Colonic mucosa (tissue), 4 donors: ENCODE data around the gene HDHD2. TPM values are rescaled to one million over a fixed set of nuclear protein-coding genes. Genes with fewer than 3 reads are reported as not detected.
"Not testable (repeated sequence)": the region's sequence is repeated elsewhere in the genome, so short reads cannot be mapped to it uniquely, and the experiment has no call there.

ENCODE experiments used
- DNase-seq: peaks from one replicate; pipeline ENCODE4 v3.0.0-alpha.2; 2020
- H3K27ac ChIP-seq: fragments of 200-600 bp; one replicate; pipeline ENCODE4 v1.8.0; 2021
- H3K27me3 ChIP-seq: fragments of 200-600 bp; one replicate; pipeline ENCODE4 v1.8.0; 2021
- H3K36me3 ChIP-seq: fragments of 200-600 bp; one replicate; pipeline ENCODE4 v1.8.0; 2021
- H3K4me1 ChIP-seq: fragments of 200-600 bp; one replicate; pipeline ENCODE4 v1.8.0; 2021; ENCODE audit warnings: mild to moderate bottlenecking
- H3K4me3 ChIP-seq: fragments of 200-600 bp; one replicate; pipeline ENCODE4 v1.8.0; 2021
- H3K9ac ChIP-seq, 2 donors: one replicate each; pipeline ENCODE4 v1.7.0; 2013; ENCODE audit warnings: control low read depth in 2 of 2, low read depth in 2 of 2, low read length in 2 of 2
- H3K9me3 ChIP-seq: fragments of 200-600 bp; one replicate; pipeline ENCODE4 v1.8.0; 2021
- CTCF ChIP-seq: fragments of 200-600 bp; IDR thresholded peaks from one replicate; pipeline ENCODE4 v1.8.0; 2022; ENCODE audit warnings: antibody characterized with exemption, mild to moderate bottlenecking
- intact Hi-C: fragments of 100-400 bp; cut with DNase I; formaldehyde crosslinking; loops from one replicate; pipeline ENCODE4 v1.14.1; 2022
- total RNA-seq, 2 donors: library from RNA; stranded (reverse); fragmentation: NEBNext Ultra II Directional in 1 of 2; extraction: Animal tissue kit (Norgen Biotek cat#: 25700) in 1 of 2; gene quantifications; one replicate each; pipeline ENCODE4 v1.2.1, GENCODE V29; 2021
- donor health status: healthy.
- donor health status: DM: no; HTN: no; CAD: no.
- donor health status: DM: no; HTN: no; CAD: no.

Gene HDHD2
- total RNA-seq = 10 to 100 TPM; 24.5 to 33.4 TPM

- H3K27ac ChIP-seq = peak within 1 kb of the TSS; percentile 88
- DNase-seq = peak; percentile 87
- H3K36me3 ChIP-seq = no peaks in the 10 kb centered on the region
- no peak for TF ChIP-seq CTCF
- no peaks in the 10 kb centered on the region for H3K4me1 ChIP-seq
- intact Hi-C loops = no loop called here
- H3K27me3 ChIP-seq = no peaks in the 10 kb centered on the region
- H3K9ac ChIP-seq = peak within 1 kb of the TSS; percentile 91 to 92
- H3K4me3 ChIP-seq = peak within 1 kb of the TSS; percentile 72
- no peaks in the 10 kb centered on the region for H3K9me3 ChIP-seq
These were observed at the start of gene HDHD2 for GRCh38 chr18:47150029-47150823. Gene HDHD2 (minus strand): TSS chr18:47150500. CDS start chr18:47136439, 14,061 bp downstream.

- H3K9me3 ChIP-seq, intact Hi-C loops, DNase-seq, H3K9ac ChIP-seq, H3K27me3 ChIP-seq, H3K4me1 ChIP-seq, H3K4me3 ChIP-seq, H3K27ac ChIP-seq, H3K36me3 ChIP-seq: not testable (repeated sequence)
These were observed 45.7 kb upstream of the HDHD2 start for GRCh38 chr18:47195961-47196360.

- TF ChIP-seq CTCF = no peak
- no peaks in the 10 kb centered on the region for H3K36me3 ChIP-seq
- intact Hi-C loops = no loop called here
- H3K4me3 ChIP-seq = no peak overlapping the region
- no peak overlapping the region for H3K27ac ChIP-seq
- no peaks in the 10 kb centered on the region for H3K9me3 ChIP-seq
- DNase-seq = no peak
- H3K27me3 ChIP-seq = no peaks in the 10 kb centered on the region
- H3K9ac ChIP-seq = no peak overlapping the region
- H3K4me1 ChIP-seq = no peaks in the 10 kb centered on the region
These were observed 41.7 kb upstream of the HDHD2 start for GRCh38 chr18:47191961-47192360.

GRCh38 chr18:47187721-47188120, 37.4 kb upstream of the HDHD2 start:
- TF ChIP-seq CTCF = no peak
- Histone ChIP-seq H3K4me1 (no peaks in the 10 kb centered on the region), H3K27ac (no peak overlapping the region), H3K36me3 (no peaks in the 10 kb centered on the region), H3K27me3 (no peaks in the 10 kb centered on the region), H3K4me3 (no peak overlapping the region), H3K9ac (no peak overlapping the region), H3K9me3 (no peaks in the 10 kb centered on the region)
- intact Hi-C loops = no loop called here
- DNase-seq = no peak

GRCh38 chr18:47184419-47185050, 34.2 kb upstream of the HDHD2 start:
- TF ChIP-seq CTCF = no peak
- intact Hi-C loops = no loop called here
- H3K4me1 ChIP-seq = no peaks in the 10 kb centered on the region
- no peak for DNase-seq
- H3K36me3 ChIP-seq = no peaks in the 10 kb centered on the region
- H3K9ac ChIP-seq = no peak overlapping the region
- H3K27me3 ChIP-seq = no peaks in the 10 kb centered on the region
- H3K9me3 ChIP-seq = no peaks in the 10 kb centered on the region
- H3K27ac ChIP-seq = no peak overlapping the region
- no peak overlapping the region for H3K4me3 ChIP-seq

GRCh38 chr18:47182156-47182555, 31.9 kb upstream of the HDHD2 start:
- H3K4me3 ChIP-seq, H3K9me3 ChIP-seq, H3K27me3 ChIP-seq, H3K4me1 ChIP-seq, intact Hi-C loops, H3K9ac ChIP-seq, H3K27ac ChIP-seq, DNase-seq, H3K36me3 ChIP-seq: not testable (repeated sequence)
